Endodermal cell (in vitro differentiated cells): Measurements from ENCODE around the gene CABLES2. TPM values are rescaled to one million over a fixed set of nuclear protein-coding genes. Genes with fewer than 3 reads are reported as not detected.

ENCODE experiments used
- DNase-seq: peaks from one replicate; pipeline ENCODE4 v3.0.0-alpha.2; 2017
- H3K27ac ChIP-seq: 2 replicates; pipeline ENCODE4 v1.5.1; 2013; ENCODE audit warnings: mild to moderate bottlenecking, low read depth, low read length, moderate library complexity
- H3K27me3 ChIP-seq: 2 replicates; pipeline ENCODE4 v1.6.1; 2013; ENCODE audit warnings: mild to moderate bottlenecking, low read length, moderate library complexity; ENCODE audit not compliant: insufficient read depth, control insufficient read depth, poor library complexity, severe bottlenecking
- H3K36me3 ChIP-seq: 2 replicates; pipeline ENCODE4 v1.7.0; 2013; ENCODE audit warnings: mild to moderate bottlenecking, low read length, moderate library complexity; ENCODE audit not compliant: control insufficient read depth, insufficient read depth
- H3K4me1 ChIP-seq: one replicate; pipeline ENCODE4 v1.7.0; 2013; ENCODE audit warnings: low read length; ENCODE audit not compliant: control insufficient read depth, insufficient read depth
- H3K4me3 ChIP-seq: 2 replicates; pipeline ENCODE4 v1.5.1; 2013; ENCODE audit warnings: mild to moderate bottlenecking, low read length, moderate library complexity
- H3K9ac ChIP-seq: 2 replicates; pipeline ENCODE4 v1.6.1; 2013; ENCODE audit warnings: mild to moderate bottlenecking, low read length, moderate library complexity; ENCODE audit not compliant: poor library complexity, severe bottlenecking; ENCODE audit errors: extremely low read depth
- H3K9me3 ChIP-seq: 2 replicates; pipeline ENCODE4 v1.6.1; 2013; ENCODE audit warnings: mild to moderate bottlenecking, low read length, moderate library complexity; ENCODE audit not compliant: control insufficient read depth
- H3K27ac Mint-ChIP-seq: 2 replicates; pipeline ENCODE4 v1.8.0; 2020; ENCODE audit warnings: mixed read lengths
- H3K27me3 Mint-ChIP-seq: 2 replicates; pipeline ENCODE4 v1.8.0; 2021; ENCODE audit warnings: mild to moderate bottlenecking, mixed read lengths; ENCODE audit not compliant: insufficient read depth
- H3K36me3 Mint-ChIP-seq: 2 replicates; pipeline ENCODE4 v1.8.0; 2020; ENCODE audit warnings: low read depth, mixed read lengths
- H3K4me1 Mint-ChIP-seq: 2 replicates; pipeline ENCODE4 v1.8.0; 2020; ENCODE audit warnings: mixed read lengths
- H3K4me3 Mint-ChIP-seq: 2 replicates; pipeline ENCODE4 v1.8.0; 2020; ENCODE audit warnings: mild to moderate bottlenecking, moderate library complexity, mixed read lengths
- H3K9me3 Mint-ChIP-seq: 2 replicates; pipeline ENCODE4 v1.8.0; 2020; ENCODE audit warnings: mild to moderate bottlenecking, mixed read lengths
- CTCF ChIP-seq: fragments of 200-600 bp; sonication (generic); conservative IDR thresholded peaks from 2 replicates; pipeline ENCODE4 v1.5.0; 2021; ENCODE audit warnings: antibody characterized with exemption, mild to moderate bottlenecking
- WGBS, 2 experiments: methylation state at CpG; one replicate each; pipeline versions ENCODE4 v1.1.5 to v1.1.7; 2013; ENCODE audit warnings: missing lambda C conversion rate in 2 of 2, mixed read lengths in 1 of 2; ENCODE audit not compliant: insufficient coverage in 1 of 2, insufficient read length in 1 of 2; 5-methylcytosine and 5-hydroxymethylcytosine counted together
- total RNA-seq, 2 donors: library from RNA; stranded (reverse); fragmentation: NEBNext Ultra II Directional in 1 of 2; extraction: Animal tissue kit (Norgen Biotek cat#: 25700) in 1 of 2; gene quantifications; 2 replicates in 1 of 2; 3 replicates in 1 of 2; pipeline ENCODE4 v1.2.1, GENCODE V29; 2021

Gene CABLES2
- total RNA-seq, 2 donors from 2014 or later, result 10.4 to 15.6 TPM

GRCh38 chr20:62437496-62437895 lies 30.4 kb upstream of the CABLES2 start:
- H3K9me3 ChIP-seq, result no peaks in the 10 kb centered on the region
- no peak overlapping the region for H3K9ac ChIP-seq
- no peak overlapping the region for H3K4me3 Mint-ChIP-seq
- 90 to 94% methylated on average over 10 to 12 of the region's 12 CpGs for WGBS, 2 experiments
- DNase-seq, result no peak
- no peaks in the 10 kb centered on the region for H3K4me1 ChIP-seq
- H3K36me3 Mint-ChIP-seq, result no peaks in the 10 kb centered on the region
- peaks cover 5% of the 10 kb centered on the region for H3K27me3 Mint-ChIP-seq
- H3K4me3 ChIP-seq, result no peak overlapping the region
- H3K27me3 ChIP-seq, result no peaks in the 10 kb centered on the region
- no peak for TF ChIP-seq CTCF
- no peaks in the 10 kb centered on the region for H3K36me3 ChIP-seq
- no peaks in the 10 kb centered on the region for H3K4me1 Mint-ChIP-seq
- no peaks in the 10 kb centered on the region for H3K9me3 Mint-ChIP-seq
- H3K27ac Mint-ChIP-seq, result no peak overlapping the region
- H3K27ac ChIP-seq, result no peak overlapping the region

- Mint-ChIP-seq H3K27ac (no peak overlapping the region), H3K36me3 (no peaks in the 10 kb centered on the region), H3K9me3 (no peaks in the 10 kb centered on the region), H3K4me3 (no peak overlapping the region), H3K27me3 (peaks cover 5% of the 10 kb centered on the region), H3K4me1 (no peaks in the 10 kb centered on the region)
- no peak for TF ChIP-seq CTCF
- Histone ChIP-seq H3K9me3 (no peaks in the 10 kb centered on the region), H3K4me3 (no peak overlapping the region), H3K9ac (no peak overlapping the region), H3K4me1 (no peaks in the 10 kb centered on the region), H3K27ac (no peak overlapping the region), H3K27me3 (no peaks in the 10 kb centered on the region), H3K36me3 (no peaks in the 10 kb centered on the region)
- WGBS, 2 experiments, result 94 to 100% methylated on average over 2 to 3 of the region's 3 CpGs
- DNase-seq, result no peak
Measured at GRCh38 chr20:62436692-62437091, 29.6 kb upstream of the CABLES2 start.

- H3K36me3 ChIP-seq, result no peaks in the 10 kb centered on the region
- H3K36me3 Mint-ChIP-seq, result no peaks in the 10 kb centered on the region
- no peak overlapping the region for H3K27ac Mint-ChIP-seq
- no peaks in the 10 kb centered on the region for H3K9me3 ChIP-seq
- peaks cover 10% of the 10 kb centered on the region for H3K4me1 ChIP-seq
- no peaks in the 10 kb centered on the region for H3K9me3 Mint-ChIP-seq
- no peak overlapping the region for H3K4me3 Mint-ChIP-seq
- H3K27ac ChIP-seq, result no peak overlapping the region
- peaks cover 8% of the 10 kb centered on the region for H3K27me3 ChIP-seq
- DNase-seq, result no peak
- H3K4me1 Mint-ChIP-seq, result peaks cover 7% of the 10 kb centered on the region
- no peak overlapping the region for H3K9ac ChIP-seq
- 87 to 88% methylated on average over 21 to 31 of the region's 32 CpGs for WGBS, 2 experiments
- H3K4me3 ChIP-seq, result no peak overlapping the region
- H3K27me3 Mint-ChIP-seq, result peaks cover 8% of the 10 kb centered on the region
- TF ChIP-seq CTCF, result no peak
Measured at GRCh38 chr20:62433658-62434497, 26.8 kb upstream of the CABLES2 start.
